CD14-positive monocyte (primary cell): ENCODE measurements around the gene ZNF235. TPM values are rescaled to one million over a fixed set of nuclear protein-coding genes. Genes with fewer than 3 reads are reported as not detected.
"Not testable (repeated sequence)": the region's sequence is repeated elsewhere in the genome, so short reads cannot be mapped to it uniquely, and the experiment has no call there.

Experiments used
- DNase-seq, 3 donors: peaks; one replicate each; pipeline ENCODE4 v3.0.0-alpha.2; 2011 to 2022
- H2AFZ ChIP-seq: 2 replicates; pipeline ENCODE4 v1.6.0; 2012; ENCODE audit warnings: mild to moderate bottlenecking, low read depth, low read length, inconsistent platforms; ENCODE audit not compliant: insufficient read depth, poor library complexity, severe bottlenecking
- H3K27ac ChIP-seq, 2 donors: 1 replicate in 1 of 2; 2 replicates in 1 of 2; pipeline ENCODE4 v1.5.1; 2012 to 2013; ENCODE audit warnings: low read length in 2 of 2, control low read depth in 1 of 2, inconsistent platforms in 1 of 2, low read depth in 1 of 2, mild to moderate bottlenecking in 1 of 2
- H3K27me3 ChIP-seq, 2 donors: one replicate each; pipeline versions ENCODE4 v1.6.0 to v1.6.1; 2011 to 2013; ENCODE audit warnings: low read length in 2 of 2; ENCODE audit not compliant: control insufficient read depth in 2 of 2, insufficient read depth in 2 of 2
- H3K36me3 ChIP-seq, 2 donors: replicated peaks in 1 of 2; 1 replicate in 1 of 2; 2 replicates in 1 of 2; pipeline versions ENCODE4 v1.5.1 to v1.6.1; 2012 to 2013; ENCODE audit warnings: low read length in 2 of 2, control low read depth in 1 of 2, inconsistent platforms in 1 of 2, mild to moderate bottlenecking in 1 of 2; ENCODE audit not compliant: insufficient read depth in 2 of 2, control insufficient read depth in 1 of 2
- H3K4me1 ChIP-seq, 2 donors: 1 replicate in 1 of 2; 2 replicates in 1 of 2; pipeline versions ENCODE4 v1.5.1 to v1.6.1; 2012 to 2013; ENCODE audit warnings: low read length in 2 of 2, control low read depth in 1 of 2, inconsistent platforms in 1 of 2, mild to moderate bottlenecking in 1 of 2, moderate library complexity in 1 of 2; ENCODE audit not compliant: insufficient read depth in 2 of 2, control insufficient read depth in 1 of 2
- H3K4me2 ChIP-seq: replicated peaks from 2 replicates; pipeline ENCODE3; 2012; ENCODE audit warnings: low read length, moderate library complexity, mild to moderate bottlenecking; ENCODE audit not compliant: poor library complexity, severe bottlenecking; ENCODE audit errors: extremely low read depth
- H3K4me3 ChIP-seq, 3 experiments: fragments of 200-600 bp in 1 of 3; sonication (generic) in 1 of 3; replicated peaks in 1 of 3; 1 replicate in 2 of 3; 2 replicates in 1 of 3; pipeline ENCODE4 v1.5.1; 2011 to 2013; ENCODE audit warnings: low read length in 3 of 3, mild to moderate bottlenecking in 3 of 3, control low read depth in 2 of 3, low read depth in 2 of 3, inconsistent platforms in 1 of 3, moderate library complexity in 1 of 3
- H3K79me2 ChIP-seq: 2 replicates; pipeline ENCODE4 v1.6.0; 2012; ENCODE audit warnings: mild to moderate bottlenecking, control low read depth, inconsistent platforms, low read length, moderate library complexity; ENCODE audit not compliant: insufficient read depth
- H3K9ac ChIP-seq: 2 replicates; pipeline ENCODE4 v1.6.0; 2017; ENCODE audit warnings: low read length, mild to moderate bottlenecking; ENCODE audit not compliant: insufficient read depth, poor library complexity, severe bottlenecking
- H3K9me3 ChIP-seq, 2 donors: replicated peaks in 1 of 2; 1 replicate in 1 of 2; 2 replicates in 1 of 2; pipeline versions ENCODE4 v1.5.1 to v1.6.1; 2012 to 2013; ENCODE audit warnings: low read length in 2 of 2, control low read depth in 1 of 2; ENCODE audit not compliant: control insufficient read depth in 1 of 2, insufficient read depth in 1 of 2
- H4K20me1 ChIP-seq: 2 replicates; pipeline ENCODE4 v1.6.0; 2012; ENCODE audit warnings: mild to moderate bottlenecking, low read length, control low read depth, moderate library complexity; ENCODE audit not compliant: insufficient read depth
- H3K27ac Mint-ChIP-seq, 7 donors: one replicate each; pipeline ENCODE4 v1.8.0; 2020; ENCODE audit warnings: mild to moderate bottlenecking in 7 of 7, mixed read lengths in 7 of 7, moderate library complexity in 6 of 7, inconsistent platforms in 2 of 7
- H3K27me3 Mint-ChIP-seq, 3 donors: one replicate each; pipeline ENCODE4 v1.8.0; 2021 to 2022; ENCODE audit warnings: low read depth in 3 of 3, mild to moderate bottlenecking in 3 of 3, mixed read lengths in 3 of 3, moderate library complexity in 3 of 3, inconsistent platforms in 1 of 3
- H3K36me3 Mint-ChIP-seq, 2 donors: one replicate each; pipeline ENCODE4 v1.8.0; 2020; ENCODE audit warnings: mixed read lengths in 2 of 2, inconsistent platforms in 1 of 2, mild to moderate bottlenecking in 1 of 2
- H3K4me1 Mint-ChIP-seq: one replicate; pipeline ENCODE4 v1.8.0; 2020; ENCODE audit warnings: mild to moderate bottlenecking, mixed read lengths
- H3K4me3 Mint-ChIP-seq, 2 donors: one replicate each; pipeline ENCODE4 v1.8.0; 2020; ENCODE audit warnings: mild to moderate bottlenecking in 2 of 2, mixed read lengths in 2 of 2, moderate library complexity in 1 of 2
- H3K9me3 Mint-ChIP-seq, 7 donors: one replicate each; pipeline ENCODE4 v1.8.0; 2020 to 2022; ENCODE audit warnings: mixed read lengths in 7 of 7, mild to moderate bottlenecking in 6 of 7, moderate library complexity in 6 of 7, inconsistent platforms in 2 of 7
- WGBS: methylation state at CpG from one replicate; pipeline ENCODE4 v1.1.5; 2013; ENCODE audit warnings: missing lambda C conversion rate; ENCODE audit not compliant: insufficient coverage; 5-methylcytosine and 5-hydroxymethylcytosine counted together
- intact Hi-C, 2 donors: fragments of 100-400 bp; cut with micrococcal nuclease; formaldehyde crosslinking; loops; one replicate each; pipeline versions ENCODE4 v1.15.0 to v1.15.1; 2023
- polyA plus RNA-seq, 3 donors: library from polyadenylated mRNA; depleted of rRNA in 1 of 3; unstranded in 2 of 3; stranded (reverse) in 1 of 3; fragments of 300-500 nt in 2 of 3; fragments of >200 nt in 1 of 3; fragmentation: Illumina TruSeq in 2 of 3; gene quantifications; 1 replicate in 2 of 3; 2 replicates in 1 of 3; pipeline ENCODE4 v1.2.3, GENCODE V29; 2012 to 2021
- TF ChIP-seq, protein P1 (sequence below): fragments of 200-600 bp; IDR thresholded peaks from one replicate; pipeline ENCODE4 v1.8.0; 2022; ENCODE audit warnings: antibody characterized with exemption, mild to moderate bottlenecking

ZNF235 gene
- polyA plus RNA-seq, 3 donors: 0.64 to 3.0 (median 0.92) TPM

- Histone ChIP-seq H4K20me1 (no peaks in the 10 kb centered on the region), H3K79me2 (no peaks in the 10 kb centered on the region), H3K4me2 (no peak overlapping the region), H3K36me3 (no peaks in the 10 kb centered on the region), H3K4me3 (no peak overlapping the region), H3K27me3 (no peaks in the 10 kb centered on the region), H3K4me1 (peaks cover 1 to 3% of the 10 kb centered on the region in 2 donors), H3K9ac (no peak overlapping the region), H3K27ac (no peak overlapping the region), H2AFZ (no peak overlapping the region), H3K9me3 (peaks cover 16 to 88% of the 10 kb centered on the region in 2 donors)
- no peak overlapping the region for H3K4me3 Mint-ChIP-seq
- DNase-seq: no peak
- H3K27me3 Mint-ChIP-seq: peaks cover 0 to 2% (median 2%) of the 10 kb centered on the region in 3 donors
- WGBS: no CpG with 5 or more reads among the region's 2 CpGs
- H3K27ac Mint-ChIP-seq: no peak overlapping the region
- intact Hi-C loops: no loop called here
- TF ChIP-seq, protein P1, sequence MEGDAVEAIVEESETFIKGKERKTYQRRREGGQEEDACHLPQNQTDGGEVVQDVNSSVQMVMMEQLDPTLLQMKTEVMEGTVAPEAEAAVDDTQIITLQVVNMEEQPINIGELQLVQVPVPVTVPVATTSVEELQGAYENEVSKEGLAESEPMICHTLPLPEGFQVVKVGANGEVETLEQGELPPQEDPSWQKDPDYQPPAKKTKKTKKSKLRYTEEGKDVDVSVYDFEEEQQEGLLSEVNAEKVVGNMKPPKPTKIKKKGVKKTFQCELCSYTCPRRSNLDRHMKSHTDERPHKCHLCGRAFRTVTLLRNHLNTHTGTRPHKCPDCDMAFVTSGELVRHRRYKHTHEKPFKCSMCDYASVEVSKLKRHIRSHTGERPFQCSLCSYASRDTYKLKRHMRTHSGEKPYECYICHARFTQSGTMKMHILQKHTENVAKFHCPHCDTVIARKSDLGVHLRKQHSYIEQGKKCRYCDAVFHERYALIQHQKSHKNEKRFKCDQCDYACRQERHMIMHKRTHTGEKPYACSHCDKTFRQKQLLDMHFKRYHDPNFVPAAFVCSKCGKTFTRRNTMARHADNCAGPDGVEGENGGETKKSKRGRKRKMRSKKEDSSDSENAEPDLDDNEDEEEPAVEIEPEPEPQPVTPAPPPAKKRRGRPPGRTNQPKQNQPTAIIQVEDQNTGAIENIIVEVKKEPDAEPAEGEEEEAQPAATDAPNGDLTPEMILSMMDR: no peak
- H3K4me1 Mint-ChIP-seq: no peaks in the 10 kb centered on the region
- no peaks in the 10 kb centered on the region for H3K36me3 Mint-ChIP-seq
- peaks cover 61 to 90% (median 83%) of the 10 kb centered on the region in 7 donors for H3K9me3 Mint-ChIP-seq
Measured at GRCh38 chr19:44254496-44254895, 50.3 kb downstream of the ZNF235 start.

GRCh38 chr19:44253392-44253791 is 51.4 kb downstream of the ZNF235 start:
- intact Hi-C loops, H2AFZ ChIP-seq, H3K4me1 Mint-ChIP-seq, H3K79me2 ChIP-seq, H3K4me2 ChIP-seq, H3K27me3 ChIP-seq, H3K36me3 ChIP-seq, H3K4me3 ChIP-seq, H4K20me1 ChIP-seq, H3K36me3 Mint-ChIP-seq, H3K27ac ChIP-seq, DNase-seq, H3K4me1 ChIP-seq, H3K27me3 Mint-ChIP-seq, H3K27ac Mint-ChIP-seq, H3K9ac ChIP-seq, H3K4me3 Mint-ChIP-seq: not testable (repeated sequence)
- 100% methylated on average over 1 of the region's 2 CpGs for WGBS
- peaks cover 19 to 98% of the 10 kb centered on the region in 2 donors for H3K9me3 ChIP-seq
- H3K9me3 Mint-ChIP-seq: peaks cover 66 to 93% (median 86%) of the 10 kb centered on the region in 7 donors

DNA sequence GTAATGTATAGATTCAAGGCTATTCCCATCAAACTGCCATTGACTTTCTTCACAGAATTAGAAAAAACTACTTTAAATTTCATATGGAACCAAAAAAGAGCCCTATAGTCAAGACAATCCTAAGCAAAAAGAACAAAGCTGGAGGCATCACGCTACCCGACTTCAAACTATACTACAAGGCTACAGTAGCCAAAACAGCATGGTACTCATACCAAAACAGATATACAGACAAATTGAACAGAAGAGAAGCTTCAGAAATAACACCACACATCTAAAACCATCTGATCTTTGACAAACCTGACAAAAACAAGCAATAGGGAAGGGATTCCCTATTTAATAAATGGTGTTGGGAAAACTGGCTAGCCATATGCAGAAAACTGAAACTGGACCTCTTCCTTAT is 52.5 kb downstream of the ZNF235 start:
- H3K27ac Mint-ChIP-seq, H3K36me3 Mint-ChIP-seq, H3K9ac ChIP-seq, H3K4me3 ChIP-seq, H3K4me3 Mint-ChIP-seq, H3K4me2 ChIP-seq, H3K27me3 ChIP-seq, H2AFZ ChIP-seq, H3K4me1 Mint-ChIP-seq, intact Hi-C loops, DNase-seq, H3K36me3 ChIP-seq, H3K4me1 ChIP-seq, H3K79me2 ChIP-seq, H3K27ac ChIP-seq, H4K20me1 ChIP-seq, H3K27me3 Mint-ChIP-seq: not testable (repeated sequence)
- H3K9me3 Mint-ChIP-seq: peaks cover 62 to 92% (median 82%) of the 10 kb centered on the region in 7 donors
- no CpG with 5 or more reads among the region's 2 CpGs for WGBS
- peaks cover 19 to 96% of the 10 kb centered on the region in 2 donors for H3K9me3 ChIP-seq
